ENCODE results near the gene EIF2B4.
"Not testable (repeated sequence)": the region's sequence is repeated elsewhere in the genome, so short reads cannot be mapped to it uniquely, and the experiment has no call there.

Gene EIF2B4

DNA sequence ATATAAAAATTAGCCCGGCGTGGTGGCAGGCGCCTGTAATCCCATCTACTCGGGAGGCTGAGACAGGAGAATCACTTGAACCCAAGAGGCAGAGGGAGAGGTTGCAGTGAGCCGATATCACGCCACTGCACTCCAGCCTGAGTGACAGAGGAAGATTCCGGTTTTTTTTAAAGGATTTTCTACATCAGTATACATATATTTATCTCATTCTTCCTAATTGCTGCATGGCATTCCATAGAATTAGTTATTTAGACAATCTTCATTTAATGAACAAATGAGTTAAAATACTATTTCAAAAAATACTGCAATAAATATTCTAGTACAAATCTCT, 15.6 kb downstream of the EIF2B4 start:
- Histone ChIP-seq H3K27me3 (ENCODE audit: control insufficient read depth, insufficient read depth, low read length) (no peaks in the 10 kb centered on the region), H3K27ac (ENCODE audit: low read length) (no peak overlapping the region), H3K4me3 (ENCODE audit: low read length) (no peak overlapping the region), H3K9ac (ENCODE audit: low read length) (no peak overlapping the region), H3K4me1 (ENCODE audit: control insufficient read depth, low read depth, low read length) (peaks cover 12% of the 10 kb centered on the region), H3K9me3 (ENCODE audit: control insufficient read depth, low read depth, low read length) (no peaks in the 10 kb centered on the region), H3K36me3 (ENCODE audit: control insufficient read depth, low read depth, low read length) (peaks cover 6% of the 10 kb centered on the region)

DNA sequence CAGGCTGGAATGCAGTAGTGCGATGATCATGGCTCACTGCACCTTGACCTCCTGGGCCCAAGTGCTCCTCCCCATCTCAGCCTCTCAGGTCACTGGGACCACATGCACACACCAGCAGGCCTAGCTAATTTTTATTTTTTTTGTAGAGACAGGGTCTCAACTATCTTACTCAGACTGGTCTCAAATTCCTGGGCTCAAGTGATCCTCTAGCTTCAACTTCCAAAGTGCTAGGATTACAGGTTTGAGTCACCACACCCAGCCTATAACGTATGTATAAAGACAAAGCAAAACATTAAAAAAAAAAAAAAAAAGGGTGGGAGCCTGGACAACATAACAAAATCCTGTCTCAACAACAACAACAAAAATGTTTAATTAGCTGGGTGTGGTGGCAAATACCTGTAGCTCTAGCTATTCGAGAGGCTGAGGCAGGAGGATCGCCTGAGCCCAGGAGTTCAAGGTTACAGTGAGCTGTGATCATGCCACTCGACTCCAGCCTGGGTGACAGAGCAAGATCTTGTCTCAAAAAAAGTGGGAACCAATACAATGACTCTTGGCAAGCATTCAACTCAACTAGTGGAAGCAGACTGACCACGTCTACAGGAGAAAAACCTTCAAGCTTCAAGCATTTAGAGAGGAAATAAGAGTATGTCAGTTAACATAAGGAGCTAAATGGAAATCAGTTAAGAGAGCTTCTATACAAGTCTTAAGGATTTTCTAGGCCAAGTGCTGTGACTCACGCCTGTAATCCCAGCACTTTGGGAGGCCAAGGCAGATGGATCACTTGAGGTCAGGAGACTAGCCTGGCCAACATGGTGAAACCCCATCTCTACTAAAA, 16.2 kb downstream of the EIF2B4 start:
- Histone ChIP-seq H3K4me1 (ENCODE audit: control insufficient read depth, low read depth, low read length) (peaks cover 12% of the 10 kb centered on the region), H3K9ac (ENCODE audit: low read length) (no peak overlapping the region), H3K27ac (ENCODE audit: low read length) (no peak overlapping the region), H3K9me3 (ENCODE audit: control insufficient read depth, low read depth, low read length) (no peaks in the 10 kb centered on the region), H3K4me3 (ENCODE audit: low read length) (no peak overlapping the region), H3K27me3 (ENCODE audit: control insufficient read depth, insufficient read depth, low read length) (no peaks in the 10 kb centered on the region), H3K36me3 (ENCODE audit: control insufficient read depth, low read depth, low read length) (peaks cover 6% of the 10 kb centered on the region)

DNA sequence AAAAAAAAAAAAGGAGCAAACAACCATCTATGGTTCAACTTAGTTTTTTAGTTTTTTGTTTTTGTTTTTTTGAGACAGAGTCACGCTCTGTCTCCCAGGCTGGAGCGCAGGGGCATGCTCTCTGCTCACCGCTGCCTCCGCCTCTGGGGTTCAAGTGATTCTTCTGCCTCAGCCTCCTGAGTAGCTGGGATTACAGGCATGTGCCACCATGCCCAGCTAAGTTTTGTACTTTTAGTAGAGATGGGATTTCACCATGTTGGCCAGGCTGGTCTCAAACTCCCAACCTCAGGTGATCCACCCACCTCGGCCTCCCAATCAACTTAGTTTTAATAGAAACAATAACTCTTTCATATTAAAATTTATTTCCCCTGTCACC, 16.8 kb downstream of the EIF2B4 start:
- H3K9me3 ChIP-seq (ENCODE audit: control insufficient read depth, low read depth, low read length); H3K27me3 ChIP-seq (ENCODE audit: control insufficient read depth, insufficient read depth, low read length); H3K9ac ChIP-seq (ENCODE audit: low read length); H3K36me3 ChIP-seq (ENCODE audit: control insufficient read depth, low read depth, low read length); H3K27ac ChIP-seq (ENCODE audit: low read length); H3K4me3 ChIP-seq (ENCODE audit: low read length): not testable (repeated sequence)
- peaks cover 12% of the 10 kb centered on the region for H3K4me1 ChIP-seq (ENCODE audit: control insufficient read depth, low read depth, low read length)

DNA sequence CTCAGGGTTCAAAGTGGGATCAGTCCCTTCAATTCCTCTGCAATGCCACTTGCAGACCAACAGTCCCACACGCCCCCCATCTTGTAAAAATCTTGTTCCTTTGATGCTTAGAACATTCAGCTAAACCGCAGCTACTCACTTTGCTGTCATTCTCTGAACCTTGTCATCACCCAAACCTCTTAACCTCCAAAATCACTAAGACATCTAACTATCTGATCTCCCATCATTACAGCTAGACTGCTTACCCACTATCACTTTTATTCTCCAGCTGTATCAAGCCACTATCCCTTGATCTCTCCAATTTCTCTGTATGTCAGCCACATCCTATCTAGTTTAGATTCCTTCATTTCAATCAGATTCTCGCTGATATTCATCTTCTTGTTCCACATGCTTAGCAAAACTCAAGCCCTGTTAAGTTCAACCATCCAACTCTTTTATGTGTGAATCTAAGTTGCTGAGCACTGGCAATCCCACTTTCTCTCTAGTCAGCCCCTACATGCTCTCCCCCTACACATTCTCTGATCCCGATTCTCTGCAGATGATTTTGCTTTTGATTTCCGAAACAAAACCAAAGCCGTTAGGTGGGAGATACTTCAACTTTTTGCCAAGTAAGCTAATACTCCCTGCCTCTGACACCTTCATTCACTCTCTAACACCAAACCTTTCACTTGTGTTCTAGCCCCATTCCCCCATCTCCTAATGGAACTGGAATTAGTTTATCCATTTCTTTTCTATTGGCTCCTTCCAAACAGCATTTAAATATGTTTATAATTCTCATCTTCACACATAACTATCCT, 18.1 kb downstream of the EIF2B4 start:
- Histone ChIP-seq H3K36me3 (ENCODE audit: control insufficient read depth, low read depth, low read length) (peaks cover 6% of the 10 kb centered on the region), H3K27ac (ENCODE audit: low read length) (no peak overlapping the region), H3K4me3 (ENCODE audit: low read length) (no peak overlapping the region), H3K9ac (ENCODE audit: low read length) (no peak overlapping the region), H3K9me3 (ENCODE audit: control insufficient read depth, low read depth, low read length) (no peaks in the 10 kb centered on the region), H3K4me1 (ENCODE audit: control insufficient read depth, low read depth, low read length) (peaks cover 8% of the 10 kb centered on the region), H3K27me3 (ENCODE audit: control insufficient read depth, insufficient read depth, low read length) (no peaks in the 10 kb centered on the region)

DNA sequence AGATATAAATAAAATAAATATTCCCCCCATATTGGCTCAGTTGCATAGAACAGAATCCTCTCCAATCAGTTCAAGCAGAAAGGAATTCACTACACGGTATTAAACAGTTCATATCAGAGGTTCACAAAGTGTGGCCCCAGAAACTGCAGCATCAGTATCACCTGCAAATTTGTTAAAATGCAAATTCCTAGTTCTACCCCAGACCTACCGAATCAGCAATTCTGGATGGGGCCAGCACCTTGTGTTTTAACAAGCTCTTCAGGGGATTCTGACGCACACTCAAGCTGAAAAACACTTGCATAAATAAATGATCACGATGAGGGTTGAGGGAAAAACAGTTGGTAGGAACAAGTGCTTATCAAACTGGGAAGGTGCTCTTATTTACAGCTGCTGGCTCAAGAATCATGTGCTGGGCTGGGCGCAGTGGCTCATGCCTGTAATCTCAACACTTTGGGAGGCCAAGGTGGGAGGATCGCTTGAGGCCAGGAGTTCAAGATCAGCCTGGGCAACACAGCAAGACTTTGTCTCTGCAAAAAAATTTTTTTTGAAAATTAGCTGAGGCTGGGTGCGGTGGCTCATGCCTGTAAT, 19.9 kb downstream of the EIF2B4 start:
- no peak overlapping the region for H3K27ac ChIP-seq (ENCODE audit: low read length)
- peaks cover 6% of the 10 kb centered on the region for H3K36me3 ChIP-seq (ENCODE audit: control insufficient read depth, low read depth, low read length)
- H3K9me3 ChIP-seq (ENCODE audit: control insufficient read depth, low read depth, low read length) = no peaks in the 10 kb centered on the region
- H3K4me3 ChIP-seq (ENCODE audit: low read length) = no peak overlapping the region
- no peaks in the 10 kb centered on the region for H3K27me3 ChIP-seq (ENCODE audit: control insufficient read depth, insufficient read depth, low read length)
- H3K4me1 ChIP-seq (ENCODE audit: control insufficient read depth, low read depth, low read length) = peaks cover 5% of the 10 kb centered on the region
- H3K9ac ChIP-seq (ENCODE audit: low read length) = no peak overlapping the region

DNA sequence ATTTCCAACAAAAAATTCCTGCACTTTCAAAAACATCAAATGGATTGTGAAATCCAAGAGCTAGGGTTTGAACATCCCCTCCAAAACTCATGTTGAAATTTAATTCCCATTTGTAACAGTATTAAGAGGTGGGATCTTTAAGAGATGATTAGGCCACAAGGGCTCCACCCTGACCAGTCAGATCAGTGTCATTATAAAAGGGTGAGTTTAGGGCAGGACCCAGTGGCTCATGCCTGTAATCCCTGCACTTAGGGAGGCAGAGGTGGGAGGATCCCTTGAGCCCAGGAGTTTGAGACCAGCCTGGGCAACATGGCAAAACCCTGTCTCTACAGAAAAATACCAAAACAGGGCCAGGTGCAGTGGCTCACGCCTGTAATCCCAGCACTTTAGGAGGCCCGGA, 22.5 kb downstream of the EIF2B4 start:
- H3K9ac ChIP-seq (ENCODE audit: low read length) = no peak overlapping the region
- H3K36me3 ChIP-seq (ENCODE audit: control insufficient read depth, low read depth, low read length) = peaks cover 14% of the 10 kb centered on the region
- no peaks in the 10 kb centered on the region for H3K4me1 ChIP-seq (ENCODE audit: control insufficient read depth, low read depth, low read length)
- no peak overlapping the region for H3K27ac ChIP-seq (ENCODE audit: low read length)
- H3K27me3 ChIP-seq (ENCODE audit: control insufficient read depth, insufficient read depth, low read length) = no peaks in the 10 kb centered on the region
- no peak overlapping the region for H3K4me3 ChIP-seq (ENCODE audit: low read length)
- H3K9me3 ChIP-seq (ENCODE audit: control insufficient read depth, low read depth, low read length) = no peaks in the 10 kb centered on the region

DNA sequence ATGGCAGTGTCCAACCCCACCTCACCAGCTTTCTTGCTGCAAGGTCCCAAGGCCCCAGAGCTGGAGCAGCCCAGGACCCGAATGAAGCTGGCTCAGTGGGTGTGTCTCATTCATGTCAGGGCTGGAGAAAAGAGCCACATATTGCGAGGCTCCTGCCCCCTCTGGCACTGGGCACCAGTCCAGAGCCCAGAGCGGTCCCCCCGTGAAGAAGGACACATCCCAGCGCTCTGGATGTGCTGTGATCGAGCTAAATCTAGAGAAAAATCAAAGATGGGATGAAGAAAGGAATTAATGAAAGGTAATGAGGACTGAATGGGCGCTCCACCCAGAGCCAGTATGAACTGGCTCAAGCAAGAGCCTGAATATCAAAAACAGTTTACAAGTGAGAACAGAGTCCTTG, 34.0 kb downstream of the EIF2B4 start:
- H3K4me1 ChIP-seq (ENCODE audit: control insufficient read depth, low read depth, low read length) = no peaks in the 10 kb centered on the region
- H3K9ac ChIP-seq (ENCODE audit: low read length) = no peak overlapping the region
- no peaks in the 10 kb centered on the region for H3K9me3 ChIP-seq (ENCODE audit: control insufficient read depth, low read depth, low read length)
- H3K36me3 ChIP-seq (ENCODE audit: control insufficient read depth, low read depth, low read length) = peaks cover 71% of the 10 kb centered on the region
- no peak overlapping the region for H3K27ac ChIP-seq (ENCODE audit: low read length)
- H3K27me3 ChIP-seq (ENCODE audit: control insufficient read depth, insufficient read depth, low read length) = no peaks in the 10 kb centered on the region
- no peak overlapping the region for H3K4me3 ChIP-seq (ENCODE audit: low read length)

DNA sequence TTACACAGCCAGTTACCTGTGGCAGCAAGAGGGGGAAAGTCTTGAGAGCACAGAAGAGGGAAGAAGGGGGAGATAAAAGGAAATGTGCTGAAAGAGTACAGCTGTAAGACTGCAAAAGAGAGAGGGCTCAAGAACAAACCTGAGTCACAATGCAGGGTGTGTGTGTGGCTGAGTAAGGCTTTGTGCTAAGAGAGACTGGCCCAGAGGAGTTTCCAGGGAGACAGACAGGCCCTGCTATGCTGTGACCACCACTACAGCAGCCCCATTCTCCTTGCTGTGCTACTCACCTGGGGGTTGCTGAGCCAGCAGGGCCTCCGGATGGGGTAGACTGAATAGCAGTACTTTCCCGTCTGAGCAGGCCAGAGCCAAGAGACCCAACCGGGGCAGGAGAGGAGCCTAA, 34.8 kb downstream of the EIF2B4 start:
- Histone ChIP-seq H3K9ac (ENCODE audit: low read length) (no peak overlapping the region), H3K9me3 (ENCODE audit: control insufficient read depth, low read depth, low read length) (no peaks in the 10 kb centered on the region), H3K27ac (ENCODE audit: low read length) (no peak overlapping the region), H3K36me3 (ENCODE audit: control insufficient read depth, low read depth, low read length) (peaks cover 75% of the 10 kb centered on the region), H3K4me3 (ENCODE audit: low read length) (no peak overlapping the region), H3K4me1 (ENCODE audit: control insufficient read depth, low read depth, low read length) (no peaks in the 10 kb centered on the region), H3K27me3 (ENCODE audit: control insufficient read depth, insufficient read depth, low read length) (no peaks in the 10 kb centered on the region)

DNA sequence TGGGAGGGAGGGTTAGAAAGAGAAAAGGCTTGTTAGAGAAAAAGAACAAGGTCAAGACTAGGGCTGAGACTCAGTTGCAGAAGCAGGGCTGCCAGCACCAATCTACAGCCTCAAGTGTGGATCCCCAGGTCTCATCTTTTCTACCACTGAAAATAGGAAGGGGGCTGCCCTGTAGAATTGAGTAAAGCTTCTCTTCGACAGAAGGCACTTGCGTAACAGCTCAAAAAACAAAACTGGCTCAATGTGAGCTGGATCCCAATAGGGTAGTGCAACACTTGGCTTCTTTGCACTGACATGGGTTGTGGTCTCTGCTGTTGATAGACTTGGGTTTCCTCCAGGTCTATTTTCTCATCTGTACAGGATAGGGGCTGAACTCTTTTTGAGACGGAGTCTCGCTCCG, 45.4 kb downstream of the EIF2B4 start:
- Histone ChIP-seq H3K9ac (ENCODE audit: low read length) (no peak overlapping the region), H3K36me3 (ENCODE audit: control insufficient read depth, low read depth, low read length) (peaks cover 38% of the 10 kb centered on the region), H3K4me1 (ENCODE audit: control insufficient read depth, low read depth, low read length) (peaks cover 6% of the 10 kb centered on the region), H3K4me3 (ENCODE audit: low read length) (no peak overlapping the region), H3K27ac (ENCODE audit: low read length) (no peak overlapping the region), H3K27me3 (ENCODE audit: control insufficient read depth, insufficient read depth, low read length) (no peaks in the 10 kb centered on the region), H3K9me3 (ENCODE audit: control insufficient read depth, low read depth, low read length) (no peaks in the 10 kb centered on the region)

DNA sequence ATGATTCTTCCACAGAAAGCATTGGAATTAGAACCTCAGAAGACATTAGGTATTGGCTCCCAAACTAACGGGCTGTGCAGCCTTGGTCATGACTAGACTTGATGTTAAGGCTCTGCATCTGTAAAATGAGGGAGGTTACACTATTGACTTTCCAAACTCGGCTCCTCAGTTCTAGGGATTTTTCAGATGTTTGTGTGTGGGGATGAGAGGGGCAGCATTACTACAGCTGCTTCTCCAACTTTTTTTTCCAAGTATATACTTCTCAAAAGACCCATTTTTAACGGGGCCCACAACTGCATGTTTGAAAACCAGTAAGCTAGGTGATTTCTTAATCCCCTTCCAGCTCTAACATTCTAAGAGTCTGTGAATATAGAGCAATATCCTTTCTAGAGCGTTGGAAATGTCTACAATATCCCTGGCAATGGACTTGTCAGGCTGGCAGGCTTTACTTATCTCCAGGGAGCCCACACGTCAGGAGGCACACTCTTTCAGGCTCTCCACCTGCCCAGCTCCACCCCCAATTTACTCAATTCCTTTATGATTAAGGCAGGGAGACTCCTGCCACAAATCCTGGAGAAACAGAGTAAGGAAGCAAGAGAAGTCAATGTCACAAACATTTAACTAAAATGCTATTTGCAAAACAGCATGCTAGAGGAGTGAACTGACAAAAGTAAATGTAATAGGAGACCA, 46.4 kb downstream of the EIF2B4 start:
- Histone ChIP-seq H3K9ac (ENCODE audit: low read length) (peak overlapping the region; percentile 98), H3K4me3 (ENCODE audit: low read length) (peak overlapping the region; percentile 99), H3K9me3 (ENCODE audit: control insufficient read depth, low read depth, low read length) (no peaks in the 10 kb centered on the region), H3K4me1 (ENCODE audit: control insufficient read depth, low read depth, low read length) (peaks cover 6% of the 10 kb centered on the region), H3K36me3 (ENCODE audit: control insufficient read depth, low read depth, low read length) (peaks cover 30% of the 10 kb centered on the region), H3K27me3 (ENCODE audit: control insufficient read depth, insufficient read depth, low read length) (no peaks in the 10 kb centered on the region), H3K27ac (ENCODE audit: low read length) (peak overlapping the region; percentile 95)

DNA sequence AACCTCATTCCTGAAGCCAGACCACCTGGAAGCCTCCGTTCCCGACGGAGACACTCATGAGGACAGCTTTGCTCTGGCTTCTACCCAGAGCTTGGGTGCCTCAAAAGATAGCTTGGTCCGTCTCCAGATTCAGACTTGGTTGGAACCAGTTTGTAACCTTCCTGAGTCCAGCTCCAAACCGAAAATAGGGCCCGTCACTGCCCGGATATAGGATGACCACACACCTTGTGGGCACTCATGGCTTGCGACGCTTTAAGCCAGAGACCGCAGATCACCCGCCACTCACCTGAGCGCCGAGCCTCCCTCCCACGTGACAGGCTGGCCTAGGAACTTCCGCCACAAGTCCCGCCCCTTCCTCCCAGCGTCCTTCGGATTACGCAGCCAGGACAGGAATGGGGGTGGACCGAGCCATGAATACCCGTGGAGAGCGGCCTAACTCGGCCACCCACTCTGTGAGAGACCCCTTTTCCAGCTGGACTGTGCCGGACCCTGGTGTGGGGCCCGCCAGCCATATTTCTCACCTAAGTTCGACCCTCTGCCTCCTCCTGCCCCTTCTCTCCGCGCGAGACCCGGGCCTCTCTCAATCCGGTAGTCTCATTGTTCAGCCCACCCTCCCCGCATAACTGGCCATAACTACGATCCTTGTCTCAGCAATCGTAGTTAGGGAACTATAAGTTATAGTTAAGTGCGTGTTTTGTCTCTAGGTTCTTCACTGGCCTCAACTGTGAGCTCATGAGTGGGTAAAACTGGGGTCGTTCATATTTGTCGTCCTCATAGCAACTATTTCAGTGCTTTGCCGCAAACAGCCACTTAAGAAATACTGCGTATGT, 47.2 kb downstream of the EIF2B4 start, which contains the start of gene MPV17:
Gene MPV17 (minus strand): TSS at position 332 of the 830 bp plus-strand sequence. CDS start 580 bp downstream, outside the sequence.
- peak within 1 kb of the TSS; percentile 98 for H3K9ac ChIP-seq (ENCODE audit: low read length)
- H3K4me1 ChIP-seq (ENCODE audit: control insufficient read depth, low read depth, low read length) = peaks cover 6% of the 10 kb centered on the region
- H3K4me3 ChIP-seq (ENCODE audit: low read length) = peak within 1 kb of the TSS; percentile 99
- H3K27ac ChIP-seq (ENCODE audit: low read length) = peak within 1 kb of the TSS; percentile 95
- peaks cover 23% of the 10 kb centered on the region for H3K36me3 ChIP-seq (ENCODE audit: control insufficient read depth, low read depth, low read length)
- no peaks in the 10 kb centered on the region for H3K9me3 ChIP-seq (ENCODE audit: control insufficient read depth, low read depth, low read length)
- no peaks in the 10 kb centered on the region for H3K27me3 ChIP-seq (ENCODE audit: control insufficient read depth, insufficient read depth, low read length)

Data from iPS-18a (cell line).